GM04503 (cell line): Measurements from ENCODE around the gene VWA8.
"Not testable (repeated sequence)": the region's sequence is repeated elsewhere in the genome, so short reads cannot be mapped to it uniquely, and the experiment has no call there.

Experiments used
- DNase-seq: peaks from one replicate; pipeline ENCODE4 v3.0.0-alpha.2; 2012; ENCODE audit warnings: low read depth

VWA8 gene

GRCh38 chr13:41647699-41648313 lies 313.1 kb downstream of the VWA8 start:
- not testable (repeated sequence) for DNase-seq

- DNase-seq = peak; percentile 91
Measured at GRCh38 chr13:41645331-41645730, 315.6 kb downstream of the VWA8 start.

- DNase-seq = no peak
Measured at GRCh38 chr13:41644742-41645141, 316.2 kb downstream of the VWA8 start.

- no peak for DNase-seq
Measured at GRCh38 chr13:41643507-41643906, 317.4 kb downstream of the VWA8 start.

- DNase-seq = no peak
Measured at GRCh38 chr13:41641961-41642360, 318.9 kb downstream of the VWA8 start.

- DNase-seq = no peak
Measured at GRCh38 chr13:41641429-41641828, 319.5 kb downstream of the VWA8 start.

- peak; percentile 37 for DNase-seq
Measured at GRCh38 chr13:41639955-41640780, 320.7 kb downstream of the VWA8 start.

- DNase-seq = no peak
Measured at GRCh38 chr13:41639237-41639904, 321.5 kb downstream of the VWA8 start.

GRCh38 chr13:41637586-41637985 lies 323.3 kb downstream of the VWA8 start:
- no peak for DNase-seq

- DNase-seq = not testable (repeated sequence)
Measured at GRCh38 chr13:41637032-41637431, 323.9 kb downstream of the VWA8 start.

GRCh38 chr13:41636590-41636989 lies 324.3 kb downstream of the VWA8 start:
- not testable (repeated sequence) for DNase-seq

GRCh38 chr13:41634407-41634806 lies 326.5 kb downstream of the VWA8 start:
- DNase-seq = no peak

- DNase-seq = no peak
Measured at GRCh38 chr13:41633776-41634175, 327.1 kb downstream of the VWA8 start.

- DNase-seq = no peak
Measured at GRCh38 chr13:41631296-41631965, 329.5 kb downstream of the VWA8 start.

- no peak for DNase-seq
Measured at GRCh38 chr13:41627425-41627824, 333.5 kb downstream of the VWA8 start.

- no peak for DNase-seq
Measured at GRCh38 chr13:41624041-41624440, 336.9 kb downstream of the VWA8 start.

GRCh38 chr13:41622432-41623429 lies 338.2 kb downstream of the VWA8 start:
- peak; percentile 74 for DNase-seq

- DNase-seq = no peak
Measured at GRCh38 chr13:41621716-41622431, 339.0 kb downstream of the VWA8 start.

GRCh38 chr13:41617633-41618032 lies 343.3 kb downstream of the VWA8 start:
- not testable (repeated sequence) for DNase-seq

GRCh38 chr13:41616151-41616550 lies 344.8 kb downstream of the VWA8 start:
- no peak for DNase-seq

- no peak for DNase-seq
Measured at GRCh38 chr13:41615528-41615855, 345.4 kb downstream of the VWA8 start.
